ENCODE results near the gene SMYD3. TPM values are rescaled to one million over a fixed set of nuclear protein-coding genes. Genes with fewer than 3 reads are reported as not detected.
A peak's percentile ranks its signal among the peaks of the same experiment; 100 is the strongest.

Gene SMYD3
- total and polyA plus RNA-seq, 9 of the 15 experiments (the other 6 are each of a cell fraction or from before 2014, with no cell fraction given) = 128 to 440 (median 197) TPM

DNA sequence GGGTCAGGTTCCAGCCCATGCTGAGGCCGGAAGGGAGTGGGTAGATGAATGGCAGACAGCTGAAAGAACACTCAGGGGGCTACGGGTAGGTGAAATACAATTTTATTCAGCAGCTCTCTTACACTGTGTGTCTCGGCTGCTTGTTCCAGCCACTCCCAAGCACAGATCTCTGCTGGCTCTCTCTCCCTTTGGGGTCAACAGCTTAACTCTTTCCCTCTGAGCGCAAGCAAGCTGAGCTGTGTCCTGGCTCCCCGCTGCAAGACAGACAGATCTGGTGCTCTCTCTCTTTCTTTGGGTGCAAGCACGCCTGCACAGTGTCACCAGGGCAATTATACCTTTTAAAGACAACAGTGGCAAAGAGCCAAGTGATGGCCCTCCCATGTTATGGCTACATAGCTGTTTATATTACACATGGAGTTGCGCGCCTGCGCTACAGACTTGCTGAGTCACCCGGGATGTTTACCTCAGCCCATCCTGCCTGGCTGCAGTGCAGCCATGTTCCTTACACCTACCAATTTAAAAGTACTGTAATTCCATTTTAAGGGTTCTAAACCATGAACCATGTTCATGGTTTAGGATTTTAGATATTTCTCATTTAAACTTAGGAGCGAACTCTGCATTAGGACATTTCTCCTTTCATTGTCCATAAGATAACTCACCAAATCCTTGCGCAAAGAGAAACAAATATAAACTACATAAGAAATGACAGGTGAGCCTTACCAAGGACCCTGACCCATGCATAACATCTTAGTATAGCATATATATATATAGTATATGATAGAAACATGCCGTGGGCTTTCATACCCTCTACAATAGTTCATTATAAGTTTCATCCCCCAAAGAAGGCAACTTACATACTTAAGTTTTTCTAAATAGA is 396.5 kb downstream of the SMYD3 start (continued):
- TF ChIP-seq ZKSCAN3 (CRISPR knock-in tag; IDR thresholded peaks at IDR 0.05) = peak; percentile 74
- no peak for TF ChIP-seq EZH2 (IDR thresholded peaks at IDR 0.05; ENCODE audit: borderline replicate concordance, low read depth, low read length)
- TF ChIP-seq HOXB6 (CRISPR knock-in tag; IDR thresholded peaks at IDR 0.05; ENCODE audit: borderline replicate concordance) = 0 out of 2 replicates have a peak, but pooled peaks have one; percentile 69
- TF ChIP-seq, protein P1, sequence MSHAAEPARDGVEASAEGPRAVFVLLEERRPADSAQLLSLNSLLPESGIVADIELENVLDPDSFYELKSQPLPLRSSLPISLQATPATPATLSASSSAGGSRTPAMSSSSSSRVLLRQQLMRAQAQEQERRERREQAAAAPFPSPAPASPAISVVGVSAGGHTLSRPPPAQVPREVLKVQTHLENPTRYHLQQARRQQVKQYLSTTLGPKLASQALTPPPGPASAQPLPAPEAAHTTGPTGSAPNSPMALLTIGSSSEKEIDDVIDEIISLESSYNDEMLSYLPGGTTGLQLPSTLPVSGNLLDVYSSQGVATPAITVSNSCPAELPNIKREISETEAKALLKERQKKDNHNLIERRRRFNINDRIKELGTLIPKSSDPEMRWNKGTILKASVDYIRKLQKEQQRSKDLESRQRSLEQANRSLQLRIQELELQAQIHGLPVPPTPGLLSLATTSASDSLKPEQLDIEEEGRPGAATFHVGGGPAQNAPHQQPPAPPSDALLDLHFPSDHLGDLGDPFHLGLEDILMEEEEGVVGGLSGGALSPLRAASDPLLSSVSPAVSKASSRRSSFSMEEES (CRISPR knock-in tag; IDR thresholded peaks at IDR 0.05) = peak; percentile 47
- TF ChIP-seq KLF13 (tag; IDR thresholded peaks at IDR 0.05; ENCODE audit: borderline replicate concordance, low read depth) = peak; percentile 99
- TF ChIP-seq YY1 (IDR thresholded peaks at IDR 0.05; ENCODE audit: borderline replicate concordance in 1 of 3, control insufficient read depth in 1 of 3, extremely low read depth in 1 of 3, insufficient read depth in 3 of 3, insufficient read length in 1 of 3, insufficient replicate concordance in 2 of 3, low read depth in 1 of 3, low read length in 2 of 3) = peak; percentile 19 to 93 (median 76)
- TF ChIP-seq RBBP5 (IDR thresholded peaks at IDR 0.05; ENCODE audit: borderline replicate concordance, insufficient read depth, low read length, poor library complexity, severe bottlenecking) = peak; percentile 38
- TF ChIP-seq, protein P2, sequence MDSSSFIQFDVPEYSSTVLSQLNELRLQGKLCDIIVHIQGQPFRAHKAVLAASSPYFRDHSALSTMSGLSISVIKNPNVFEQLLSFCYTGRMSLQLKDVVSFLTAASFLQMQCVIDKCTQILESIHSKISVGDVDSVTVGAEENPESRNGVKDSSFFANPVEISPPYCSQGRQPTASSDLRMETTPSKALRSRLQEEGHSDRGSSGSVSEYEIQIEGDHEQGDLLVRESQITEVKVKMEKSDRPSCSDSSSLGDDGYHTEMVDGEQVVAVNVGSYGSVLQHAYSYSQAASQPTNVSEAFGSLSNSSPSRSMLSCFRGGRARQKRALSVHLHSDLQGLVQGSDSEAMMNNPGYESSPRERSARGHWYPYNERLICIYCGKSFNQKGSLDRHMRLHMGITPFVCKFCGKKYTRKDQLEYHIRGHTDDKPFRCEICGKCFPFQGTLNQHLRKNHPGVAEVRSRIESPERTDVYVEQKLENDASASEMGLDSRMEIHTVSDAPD (CRISPR knock-in tag; IDR thresholded peaks at IDR 0.05) = peak; percentile 94
- TF ChIP-seq SRSF7 (optimal IDR thresholded peaks at IDR 0.05; ENCODE audit: low read depth, low read length) = no peak
- TF ChIP-seq KLF6 (CRISPR knock-in tag; IDR thresholded peaks at IDR 0.05; ENCODE audit: borderline replicate concordance) = peak; percentile 99
- peak; percentile 86 for TF ChIP-seq ZNF75A (CRISPR knock-in tag; IDR thresholded peaks at IDR 0.05)
- TF ChIP-seq ARID1B (IDR thresholded peaks at IDR 0.05) = peak; percentile 75
- TF ChIP-seq, protein P3, sequence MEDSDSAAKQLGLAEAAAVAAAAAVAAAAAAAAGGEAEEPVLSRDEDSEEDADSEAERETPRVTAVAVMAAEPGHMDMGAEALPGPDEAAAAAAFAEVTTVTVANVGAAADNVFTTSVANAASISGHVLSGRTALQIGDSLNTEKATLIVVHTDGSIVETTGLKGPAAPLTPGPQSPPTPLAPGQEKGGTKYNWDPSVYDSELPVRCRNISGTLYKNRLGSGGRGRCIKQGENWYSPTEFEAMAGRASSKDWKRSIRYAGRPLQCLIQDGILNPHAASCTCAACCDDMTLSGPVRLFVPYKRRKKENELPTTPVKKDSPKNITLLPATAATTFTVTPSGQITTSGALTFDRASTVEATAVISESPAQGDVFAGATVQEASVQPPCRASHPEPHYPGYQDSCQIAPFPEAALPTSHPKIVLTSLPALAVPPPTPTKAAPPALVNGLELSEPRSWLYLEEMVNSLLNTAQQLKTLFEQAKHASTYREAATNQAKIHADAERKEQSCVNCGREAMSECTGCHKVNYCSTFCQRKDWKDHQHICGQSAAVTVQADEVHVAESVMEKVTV (CRISPR knock-in tag; IDR thresholded peaks at IDR 0.05) = peak; percentile 31; the same call in 1 of the 2 replicates
- no peak for TF ChIP-seq ZFP36 (IDR thresholded peaks at IDR 0.05; ENCODE audit: low read depth, low read length, partially characterized antibody)
- TF ChIP-seq NEUROD1 (IDR thresholded peaks at IDR 0.05; ENCODE audit: borderline replicate concordance, low read depth, low read length, partially characterized antibody) = peak; percentile 66
- peak; percentile 99 for TF ChIP-seq ZNF197 (CRISPR knock-in tag; IDR thresholded peaks at IDR 0.05; ENCODE audit: low read depth)
- TF ChIP-seq, protein P4, sequence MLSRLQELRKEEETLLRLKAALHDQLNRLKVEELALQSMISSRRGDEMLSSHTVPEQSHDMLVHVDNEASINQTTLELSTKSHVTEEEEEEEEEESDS (CRISPR knock-in tag; IDR thresholded peaks at IDR 0.05) = peak; percentile 70
- TF ChIP-seq BCL6 (CRISPR knock-in tag; IDR thresholded peaks at IDR 0.05) = peak; percentile 98
- TF ChIP-seq BRD9 (IDR thresholded peaks at IDR 0.05; ENCODE audit: low read depth, partially characterized antibody) = peak; percentile 53

Measured in K562 (cell line).